Fibroblast of lung (primary cell): ENCODE measurements around the gene SNRPE.

Experiments
- CTCF ChIP-seq, 2 donors: IDR thresholded peaks in 1 of 2; conservative IDR thresholded peaks in 1 of 2; 1 replicate in 1 of 2; 2 replicates in 1 of 2; pipeline ENCODE4 v1.5.1; 2011 to 2012; ENCODE audit warnings: low read length in 2 of 2, control low read depth in 1 of 2, inconsistent platforms in 1 of 2, low read depth in 1 of 2, mild to moderate bottlenecking in 1 of 2
- EZH2 ChIP-seq: IDR thresholded peaks from 2 replicates; pipeline ENCODE4 v1.5.1; 2012; ENCODE audit warnings: low read length, control low read depth, mild to moderate bottlenecking; ENCODE audit errors: missing control alignments

- TF ChIP-seq CTCF (conservative IDR thresholded peaks at IDR 0.05 in 1 of 2, IDR thresholded peaks at IDR 0.05 in 1 of 2; ENCODE audit: low read depth in 1 of 2, low read length in 2 of 2) (no peak), EZH2 (no peak)
Observed at GRCh38 chr1:203907901-203908300, 46.5 kb downstream of the SNRPE start.
